Measurements from ENCODE around the gene TINCR.

Gene TINCR

GRCh38 chr19:5560156-5560555 is 7.6 kb downstream of the TINCR start:
- no peak for DNase-seq (ENCODE audit: low read depth in 2 of 2)
- no peak overlapping the region for H3K4me3 ChIP-seq (replicated peaks in 1 of 2; ENCODE audit: low read depth in 2 of 2, low read length in 2 of 2)
- no peak for TF ChIP-seq CTCF (IDR thresholded peaks at IDR 0.05; ENCODE audit: low read depth, low read length)

- TF ChIP-seq CTCF (IDR thresholded peaks at IDR 0.05; ENCODE audit: low read depth, low read length), result no peak
- no peak for DNase-seq (ENCODE audit: low read depth in 2 of 2)
- H3K4me3 ChIP-seq (replicated peaks in 1 of 2; ENCODE audit: low read depth in 2 of 2, low read length in 2 of 2), result no peak overlapping the region
Measured at GRCh38 chr19:5559804-5560133, 8.0 kb downstream of the TINCR start.

GRCh38 chr19:5558101-5558621 is 9.6 kb downstream of the TINCR start:
- TF ChIP-seq CTCF (IDR thresholded peaks at IDR 0.05; ENCODE audit: low read depth, low read length), result no peak
- no peak for DNase-seq (ENCODE audit: low read depth in 2 of 2)
- no peak overlapping the region for H3K4me3 ChIP-seq (replicated peaks in 1 of 2; ENCODE audit: low read depth in 2 of 2, low read length in 2 of 2)

GRCh38 chr19:5557691-5558090 is 10.1 kb downstream of the TINCR start:
- no peak overlapping the region for H3K4me3 ChIP-seq (replicated peaks in 1 of 2; ENCODE audit: low read depth in 2 of 2, low read length in 2 of 2)
- no peak for DNase-seq (ENCODE audit: low read depth in 2 of 2)
- no peak for TF ChIP-seq CTCF (IDR thresholded peaks at IDR 0.05; ENCODE audit: low read depth, low read length)

GRCh38 chr19:5554828-5555227 is 12.9 kb downstream of the TINCR start:
- no peak for DNase-seq (ENCODE audit: low read depth in 2 of 2)
- no peak overlapping the region for H3K4me3 ChIP-seq (replicated peaks in 1 of 2; ENCODE audit: low read depth in 2 of 2, low read length in 2 of 2)
- no peak for TF ChIP-seq CTCF (IDR thresholded peaks at IDR 0.05; ENCODE audit: low read depth, low read length)

GRCh38 chr19:5553892-5554291 is 13.9 kb downstream of the TINCR start:
- no peak for TF ChIP-seq CTCF (IDR thresholded peaks at IDR 0.05; ENCODE audit: low read depth, low read length)
- no peak for DNase-seq (ENCODE audit: low read depth in 2 of 2)
- H3K4me3 ChIP-seq (replicated peaks in 1 of 2; ENCODE audit: low read depth in 2 of 2, low read length in 2 of 2), result no peak overlapping the region

GRCh38 chr19:5547881-5548280 is 19.9 kb downstream of the TINCR start:
- peak; percentile 39 to 61 for DNase-seq (ENCODE audit: low read depth in 2 of 2)
- H3K4me3 ChIP-seq (replicated peaks in 1 of 2; ENCODE audit: low read depth in 2 of 2, low read length in 2 of 2), result no peak overlapping the region
- TF ChIP-seq CTCF (IDR thresholded peaks at IDR 0.05; ENCODE audit: low read depth, low read length), result peak; percentile 62
